GM12878 (cell line): ENCODE data around the gene ARPC1A. TPM values are rescaled to one million over a fixed set of nuclear protein-coding genes. Genes with fewer than 3 reads are reported as not detected.
"Not testable (repeated sequence)": the region's sequence is repeated elsewhere in the genome, so short reads cannot be mapped to it uniquely, and the experiment has no call there.

ENCODE experiments used
- ATAC-seq: fragments of 200-7000 bp; cut with Tn5 transposase; 3 replicates; pipeline ENCODE4 v1.9.1; 2020; ENCODE audit warnings: mild to moderate bottlenecking, moderate library complexity
- BruUV-seq: library from RNA; stranded (reverse); fragments of 400-500 nt; replicated peaks from 2 replicates; lab custom pipeline; 2021; lab: Mats Ljungman, UMichigan
- CTCF ChIA-PET: fragments of 300-600 bp; sonication (Branson Sonifier 250); formaldehyde crosslinking; extraction: SDS; loops from one replicate; lab custom pipeline; 2021; ENCODE audit warnings: inconsistent platforms; lab: Yijun Ruan, JAX
- POLR2A ChIA-PET: fragments of 350-600 bp; formaldehyde crosslinking; extraction: SDS; loops from one replicate; lab custom pipeline; 2021; ENCODE audit warnings: inconsistent platforms; lab: Charles Lee
- RAD21 ChIA-PET: fragments of 300-600 bp; sonication (Branson Sonifier 250); formaldehyde crosslinking; loops from one replicate; lab custom pipeline; 2023; ENCODE audit warnings: antibody characterized with exemption; ENCODE audit not compliant: unreplicated experiment; lab: Charles Lee
- SMC1A ChIA-PET: fragments of 300-600 bp; sonication (Branson Sonifier 250); formaldehyde crosslinking; loops from one replicate; lab custom pipeline; 2023; ENCODE audit not compliant: unreplicated experiment, uncharacterized antibody; lab: Charles Lee
- DNase-seq: peaks from one replicate; pipeline ENCODE4 v3.0.0-alpha.2; 2011; ENCODE audit warnings: low read depth, low spot score
- FAIRE-seq: peaks from 3 replicates; lab custom pipeline; 2011; peaks lifted over from hg19 to GRCh38; lab: Jason Lieb, UNC
- H2AFZ ChIP-seq: 2 replicates; pipeline ENCODE4 v1.6.0; 2011; ENCODE audit warnings: low read depth, low read length, control low read depth; ENCODE audit not compliant: control insufficient read depth
- H3K27ac ChIP-seq: 2 replicates; pipeline ENCODE4 v1.5.1; 2011; ENCODE audit warnings: control low read depth; ENCODE audit not compliant: control insufficient read depth, insufficient read depth
- H3K27me3 ChIP-seq, 2 experiments: replicated peaks in 1 of 2; 2 replicates each; pipeline versions ENCODE4 v1.6.0 to v1.6.1; 2011; ENCODE audit warnings: low read length in 1 of 2; ENCODE audit not compliant: control insufficient read depth in 2 of 2, insufficient read depth in 2 of 2
- H3K36me3 ChIP-seq, 2 experiments: 2 replicates each; pipeline ENCODE4 v1.5.1; 2011; ENCODE audit warnings: low read length in 1 of 2; ENCODE audit not compliant: control insufficient read depth in 2 of 2, insufficient read depth in 2 of 2
- H3K4me1 ChIP-seq: 2 replicates; pipeline ENCODE4 v1.6.1; 2011; ENCODE audit warnings: mild to moderate bottlenecking, low read length, moderate library complexity, mixed read lengths; ENCODE audit not compliant: control insufficient read depth, insufficient read depth
- H3K4me2 ChIP-seq: 2 replicates; pipeline ENCODE4 v1.6.0; 2011; ENCODE audit warnings: control low read depth; ENCODE audit not compliant: control insufficient read depth, insufficient read depth
- H3K4me3 ChIP-seq: fragments of 200-600 bp; sonication (generic); 2 replicates; pipeline ENCODE4 v1.5.1; 2016
- H3K79me2 ChIP-seq: 2 replicates; pipeline ENCODE4 v1.6.0; 2011; ENCODE audit warnings: low read length; ENCODE audit not compliant: control insufficient read depth, insufficient read depth
- H3K9ac ChIP-seq: 2 replicates; pipeline ENCODE4 v1.8.0; 2011; ENCODE audit warnings: low read length, control low read depth, mixed read lengths; ENCODE audit not compliant: control insufficient read depth, insufficient read depth
- H3K9me3 ChIP-seq: replicated peaks from 3 replicates; pipeline ENCODE4 v1.5.1; 2011; ENCODE audit warnings: mild to moderate bottlenecking, low read length; ENCODE audit not compliant: control insufficient read depth, insufficient read depth
- H4K20me1 ChIP-seq: 2 replicates; pipeline ENCODE4 v1.6.0; 2011; ENCODE audit not compliant: control insufficient read depth, insufficient read depth
- RAD21 ChIP-seq: IDR thresholded peaks from 2 replicates; pipeline ENCODE4 v1.6.1; 2011; ENCODE audit warnings: mild to moderate bottlenecking, low read depth, low read length, moderate library complexity; ENCODE audit not compliant: insufficient read depth
- WGBS: methylation state at CpG from one replicate; pipeline ENCODE4 v1.1.6; 2016; ENCODE audit warnings: low lambda C conversion rate; ENCODE audit not compliant: insufficient replicate concordance, insufficient coverage; ENCODE audit errors: missing lambda C conversion rate; 5-methylcytosine and 5-hydroxymethylcytosine counted together
- in situ Hi-C: fragments of 300-500 bp; cut with MboI; formaldehyde crosslinking; loops from 9 replicates; pipeline ENCODE4 v1.14.3; 2018; ENCODE audit warnings: mixed read lengths
- intact Hi-C: fragments of 100-400 bp; cut with micrococcal nuclease; formaldehyde crosslinking; loops from one replicate; pipeline ENCODE4 v1.14.2; 2022; ENCODE audit not compliant: unreplicated experiment
- polyA plus RNA-seq, 11 experiments: library from polyadenylated mRNA; depleted of rRNA in 4 of 11; unstranded in 6 of 11; stranded (reverse) in 5 of 11; fragments of >200 nt; fragmentation: Nextera tagmentation in 4 of 11; fragmentation: Illumina TruSeq in 1 of 11; extraction: Ambion mirVana in 4 of 11; extraction: Trizol in 1 of 11; gene quantifications; 1 replicate in 1 of 11; 2 replicates in 10 of 11; pipeline versions ENCODE4 v1.2.1 to v1.2.3, GENCODE V29; 2011 to 2016; ENCODE audit warnings: inconsistent platforms in 2 of 11, missing spikeins in 2 of 11, low read depth in 1 of 11
- total RNA-seq, 4 experiments: library from RNA; depleted of rRNA in 3 of 4; stranded (reverse); fragments of >200 nt in 3 of 4; fragmentation: Illumina TruSeq in 1 of 4; extraction: Trizol in 1 of 4; gene quantifications; 2 replicates each; pipeline versions ENCODE4 v1.2.1 to v1.2.3, GENCODE V29; 2013 to 2021
- TF ChIP-seq, protein P1 (sequence below): fragments of 450-650 bp; IDR thresholded peaks from 2 replicates; pipeline ENCODE4 v1.6.1; 2017; ENCODE audit warnings: mild to moderate bottlenecking
- TF ChIP-seq, protein P2 (sequence below), 3 experiments: IDR thresholded peaks in 2 of 3; conservative IDR thresholded peaks in 1 of 3; 2 replicates each; pipeline ENCODE4 v1.5.1; 2011; ENCODE audit warnings: low read depth in 3 of 3, low read length in 3 of 3, mild to moderate bottlenecking in 3 of 3, control low read depth in 2 of 3, moderate library complexity in 2 of 3, inconsistent platforms in 1 of 3, mixed read lengths in 1 of 3; ENCODE audit not compliant: control insufficient read depth in 2 of 3, insufficient read depth in 1 of 3; ENCODE audit errors: extremely low read depth in 1 of 3

The ARPC1A gene
- total and polyA plus RNA-seq, 10 of the 15 experiments (the other 5 are each of a cell fraction or from before 2014, with no cell fraction given) = 42.3 to 152 (median 72.1) TPM

- 66% methylated on average over 17 of the region's 17 CpGs for WGBS
- H3K27ac ChIP-seq, DNase-seq, H3K27me3 ChIP-seq, H3K4me3 ChIP-seq, H2AFZ ChIP-seq, H3K4me2 ChIP-seq, H4K20me1 ChIP-seq, H3K79me2 ChIP-seq, H3K9me3 ChIP-seq, H3K4me1 ChIP-seq, intact Hi-C loops, H3K9ac ChIP-seq, in situ Hi-C loops, BruUV-seq, FAIRE-seq: not testable (repeated sequence)
- RAD21 ChIA-PET = interaction anchor here (1.0 to 1.2 kb wide), 2 partner anchors 50 to 54 kb away, joined by 3 read pairs; no protein-coding TSS in a partner anchor
- peaks cover 29 to 32% of the 10 kb centered on the region in 2 experiments for H3K36me3 ChIP-seq
- peak; percentile 51 for TF ChIP-seq RAD21
- TF ChIP-seq, protein P1, sequence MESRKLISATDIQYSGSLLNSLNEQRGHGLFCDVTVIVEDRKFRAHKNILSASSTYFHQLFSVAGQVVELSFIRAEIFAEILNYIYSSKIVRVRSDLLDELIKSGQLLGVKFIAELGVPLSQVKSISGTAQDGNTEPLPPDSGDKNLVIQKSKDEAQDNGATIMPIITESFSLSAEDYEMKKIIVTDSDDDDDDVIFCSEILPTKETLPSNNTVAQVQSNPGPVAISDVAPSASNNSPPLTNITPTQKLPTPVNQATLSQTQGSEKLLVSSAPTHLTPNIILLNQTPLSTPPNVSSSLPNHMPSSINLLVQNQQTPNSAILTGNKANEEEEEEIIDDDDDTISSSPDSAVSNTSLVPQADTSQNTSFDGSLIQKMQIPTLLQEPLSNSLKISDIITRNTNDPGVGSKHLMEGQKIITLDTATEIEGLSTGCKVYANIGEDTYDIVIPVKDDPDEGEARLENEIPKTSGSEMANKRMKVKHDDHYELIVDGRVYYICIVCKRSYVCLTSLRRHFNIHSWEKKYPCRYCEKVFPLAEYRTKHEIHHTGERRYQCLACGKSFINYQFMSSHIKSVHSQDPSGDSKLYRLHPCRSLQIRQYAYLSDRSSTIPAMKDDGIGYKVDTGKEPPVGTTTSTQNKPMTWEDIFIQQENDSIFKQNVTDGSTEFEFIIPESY = peak; percentile 97
- TF ChIP-seq, protein P2, sequence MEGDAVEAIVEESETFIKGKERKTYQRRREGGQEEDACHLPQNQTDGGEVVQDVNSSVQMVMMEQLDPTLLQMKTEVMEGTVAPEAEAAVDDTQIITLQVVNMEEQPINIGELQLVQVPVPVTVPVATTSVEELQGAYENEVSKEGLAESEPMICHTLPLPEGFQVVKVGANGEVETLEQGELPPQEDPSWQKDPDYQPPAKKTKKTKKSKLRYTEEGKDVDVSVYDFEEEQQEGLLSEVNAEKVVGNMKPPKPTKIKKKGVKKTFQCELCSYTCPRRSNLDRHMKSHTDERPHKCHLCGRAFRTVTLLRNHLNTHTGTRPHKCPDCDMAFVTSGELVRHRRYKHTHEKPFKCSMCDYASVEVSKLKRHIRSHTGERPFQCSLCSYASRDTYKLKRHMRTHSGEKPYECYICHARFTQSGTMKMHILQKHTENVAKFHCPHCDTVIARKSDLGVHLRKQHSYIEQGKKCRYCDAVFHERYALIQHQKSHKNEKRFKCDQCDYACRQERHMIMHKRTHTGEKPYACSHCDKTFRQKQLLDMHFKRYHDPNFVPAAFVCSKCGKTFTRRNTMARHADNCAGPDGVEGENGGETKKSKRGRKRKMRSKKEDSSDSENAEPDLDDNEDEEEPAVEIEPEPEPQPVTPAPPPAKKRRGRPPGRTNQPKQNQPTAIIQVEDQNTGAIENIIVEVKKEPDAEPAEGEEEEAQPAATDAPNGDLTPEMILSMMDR (IDR thresholded peaks at IDR 0.05 in 2 of 3, conservative IDR thresholded peaks at IDR 0.05 in 1 of 3; ENCODE audit: control insufficient read depth in 2 of 3, extremely low read depth in 1 of 3, insufficient read depth in 1 of 3, low read depth in 3 of 3, low read length in 3 of 3) = peak; percentile 34 to 68 (median 41)
- peak; percentile 33; the same call in 1 of the 3 replicates for ATAC-seq
- SMC1A ChIA-PET = interaction anchor here (1.1 to 1.4 kb wide), 2 partner anchors 8 to 54 kb away, joined by 3 read pairs; no protein-coding TSS in a partner anchor
- POLR2A ChIA-PET = interaction anchor here (0.5 to 0.9 kb wide), 2 partner anchors 23 to 638 kb away, joined by 3 to 9 read pairs; partner anchors contain the start of genes CPSF4 and PTCD1
- CTCF ChIA-PET = interaction anchor here (0.6 to 1.6 kb wide), 5 partner anchors 49 to 170 kb away, joined by 3 to 4 read pairs (median 3); no protein-coding TSS in a partner anchor
These were observed 89.9 kb downstream of the ARPC1A start for GRCh38 chr7:99415513-99416127.

Other genes with a start within 250 kb of the ARPC1A start
Only the 7 nearest of the 14 such genes appear.
- not detected in 2 replicates for gene KPNA7, start 117.8 kb upstream of the ARPC1A start, total RNA-seq (2014; rRNA removed)
- gene KPNA7, start 117.8 kb upstream of the ARPC1A start, total RNA-seq (2014; rRNA removed; fragmentation: Illumina TruSeq; extraction: Trizol) = not detected in 2 replicates
- not detected in 2 replicates for gene KPNA7, start 117.8 kb upstream of the ARPC1A start, total RNA-seq (2021)
- gene KPNA7, start 117.8 kb upstream of the ARPC1A start, polyA plus RNA-seq (2011; rRNA removed) = 0.04 TPM in 1 of 2 replicates, not detected in the other
- 0.07 and 0.21 TPM in 2 replicates for gene KPNA7, start 117.8 kb upstream of the ARPC1A start, polyA plus RNA-seq (2014; fragmentation: Illumina TruSeq; extraction: Trizol)
- gene KPNA7, start 117.8 kb upstream of the ARPC1A start, polyA plus RNA-seq (2014; fragmentation: Nextera tagmentation; extraction: Ambion mirVana) = under 1 TPM; 0.10 to 0.27 TPM
- 0.12 and 0.14 TPM in 2 replicates for gene KPNA7, start 117.8 kb upstream of the ARPC1A start, polyA plus RNA-seq (2014; rRNA removed)
- not detected for gene KPNA7, start 117.8 kb upstream of the ARPC1A start, polyA plus RNA-seq (2016; fragmentation: Nextera tagmentation; extraction: Ambion mirVana)
- gene MYH16, start 53.1 kb upstream of the ARPC1A start, total RNA-seq (2014; rRNA removed) = 0.05 and 0.11 TPM in 2 replicates
- gene MYH16, start 53.1 kb upstream of the ARPC1A start, total RNA-seq (2014; rRNA removed; fragmentation: Illumina TruSeq; extraction: Trizol) = 0.04 TPM in 1 of 2 replicates, not detected in the other
- gene MYH16, start 53.1 kb upstream of the ARPC1A start, total RNA-seq (2021) = 0.13 TPM in 1 of 2 replicates, not detected in the other
- gene MYH16, start 53.1 kb upstream of the ARPC1A start, polyA plus RNA-seq (2011; rRNA removed) = not detected in 2 replicates
- 0.10 TPM in 1 of 2 replicates, not detected in the other for gene MYH16, start 53.1 kb upstream of the ARPC1A start, polyA plus RNA-seq (2014; fragmentation: Illumina TruSeq; extraction: Trizol)
- gene MYH16, start 53.1 kb upstream of the ARPC1A start, polyA plus RNA-seq (2014; fragmentation: Nextera tagmentation; extraction: Ambion mirVana) = under 1 TPM in 1 of 2 experiments, not detected in 1; 0.04 TPM
- gene MYH16, start 53.1 kb upstream of the ARPC1A start, polyA plus RNA-seq (2014; rRNA removed) = 0.03 TPM in 1 of 2 replicates, not detected in the other
- gene MYH16, start 53.1 kb upstream of the ARPC1A start, polyA plus RNA-seq (2016; fragmentation: Nextera tagmentation; extraction: Ambion mirVana) = under 1 TPM; 0.03 to 0.33 TPM
- 719 and 762 TPM in 2 replicates for gene ARPC1B, start 48.8 kb downstream of the ARPC1A start, total RNA-seq (2014; rRNA removed)
- gene ARPC1B, start 48.8 kb downstream of the ARPC1A start, total RNA-seq (2014; rRNA removed; fragmentation: Illumina TruSeq; extraction: Trizol) = 170 and 199 TPM in 2 replicates
- gene ARPC1B, start 48.8 kb downstream of the ARPC1A start, total RNA-seq (2021) = 368 and 403 TPM in 2 replicates
- gene ARPC1B, start 48.8 kb downstream of the ARPC1A start, polyA plus RNA-seq (2011; rRNA removed) = 314 and 406 TPM in 2 replicates
- gene ARPC1B, start 48.8 kb downstream of the ARPC1A start, polyA plus RNA-seq (2014; fragmentation: Illumina TruSeq; extraction: Trizol) = 91.0 and 148 TPM in 2 replicates
- gene ARPC1B, start 48.8 kb downstream of the ARPC1A start, polyA plus RNA-seq (2014; fragmentation: Nextera tagmentation; extraction: Ambion mirVana) = 100 to 1,000 TPM in 1 of 2 experiments, 10 to 100 TPM in 1; 14.1 to 135 TPM
- 628 and 811 TPM in 2 replicates for gene ARPC1B, start 48.8 kb downstream of the ARPC1A start, polyA plus RNA-seq (2014; rRNA removed)
- 100 to 1,000 TPM; 577 to 598 TPM for gene ARPC1B, start 48.8 kb downstream of the ARPC1A start, polyA plus RNA-seq (2016; fragmentation: Nextera tagmentation; extraction: Ambion mirVana)
- gene PDAP1, start 82.7 kb downstream of the ARPC1A start, total RNA-seq (2014; rRNA removed) = 35.9 and 37.8 TPM in 2 replicates
- gene PDAP1, start 82.7 kb downstream of the ARPC1A start, total RNA-seq (2014; rRNA removed; fragmentation: Illumina TruSeq; extraction: Trizol) = 94.9 and 107 TPM in 2 replicates
- 111 and 114 TPM in 2 replicates for gene PDAP1, start 82.7 kb downstream of the ARPC1A start, total RNA-seq (2021)
- gene PDAP1, start 82.7 kb downstream of the ARPC1A start, polyA plus RNA-seq (2011; rRNA removed) = 30.5 and 48.4 TPM in 2 replicates
- 132 and 200 TPM in 2 replicates for gene PDAP1, start 82.7 kb downstream of the ARPC1A start, polyA plus RNA-seq (2014; fragmentation: Illumina TruSeq; extraction: Trizol)
- 10 to 100 TPM in 1 of 2 experiments, 1 to 10 TPM in 1; 6.6 to 13.8 TPM for gene PDAP1, start 82.7 kb downstream of the ARPC1A start, polyA plus RNA-seq (2014; fragmentation: Nextera tagmentation; extraction: Ambion mirVana)
- gene PDAP1, start 82.7 kb downstream of the ARPC1A start, polyA plus RNA-seq (2014; rRNA removed) = 60.6 and 76.4 TPM in 2 replicates
- 100 to 1,000 TPM in 1 of 2 experiments, 10 to 100 TPM in 1; 99.1 to 107 TPM for gene PDAP1, start 82.7 kb downstream of the ARPC1A start, polyA plus RNA-seq (2016; fragmentation: Nextera tagmentation; extraction: Ambion mirVana)
- gene BUD31, start 83.1 kb downstream of the ARPC1A start, total RNA-seq (2014; rRNA removed) = 107 TPM in 2 replicates
- 131 and 143 TPM in 2 replicates for gene BUD31, start 83.1 kb downstream of the ARPC1A start, total RNA-seq (2014; rRNA removed; fragmentation: Illumina TruSeq; extraction: Trizol)
- 108 and 134 TPM in 2 replicates for gene BUD31, start 83.1 kb downstream of the ARPC1A start, total RNA-seq (2021)
- gene BUD31, start 83.1 kb downstream of the ARPC1A start, polyA plus RNA-seq (2011; rRNA removed) = 74.2 and 104 TPM in 2 replicates
- gene BUD31, start 83.1 kb downstream of the ARPC1A start, polyA plus RNA-seq (2014; fragmentation: Illumina TruSeq; extraction: Trizol) = 185 and 257 TPM in 2 replicates
- 100 to 1,000 TPM; 125 to 127 TPM for gene BUD31, start 83.1 kb downstream of the ARPC1A start, polyA plus RNA-seq (2014; fragmentation: Nextera tagmentation; extraction: Ambion mirVana)
- 112 and 118 TPM in 2 replicates for gene BUD31, start 83.1 kb downstream of the ARPC1A start, polyA plus RNA-seq (2014; rRNA removed)
- gene BUD31, start 83.1 kb downstream of the ARPC1A start, polyA plus RNA-seq (2016; fragmentation: Nextera tagmentation; extraction: Ambion mirVana) = 100 to 1,000 TPM; 301 to 317 TPM
- 8.2 and 9.7 TPM in 2 replicates for gene PTCD1, start 112.9 kb downstream of the ARPC1A start, total RNA-seq (2014; rRNA removed)
- gene PTCD1, start 112.9 kb downstream of the ARPC1A start, total RNA-seq (2014; rRNA removed; fragmentation: Illumina TruSeq; extraction: Trizol) = 3.3 and 4.5 TPM in 2 replicates
- 6.2 and 8.8 TPM in 2 replicates for gene PTCD1, start 112.9 kb downstream of the ARPC1A start, total RNA-seq (2021)
- 3.0 and 4.2 TPM in 2 replicates for gene PTCD1, start 112.9 kb downstream of the ARPC1A start, polyA plus RNA-seq (2011; rRNA removed)
- gene PTCD1, start 112.9 kb downstream of the ARPC1A start, polyA plus RNA-seq (2014; fragmentation: Illumina TruSeq; extraction: Trizol) = 0.78 and 1.9 TPM in 2 replicates
- gene PTCD1, start 112.9 kb downstream of the ARPC1A start, polyA plus RNA-seq (2014; fragmentation: Nextera tagmentation; extraction: Ambion mirVana) = under 1 TPM; 0.26 to 0.42 TPM
- gene PTCD1, start 112.9 kb downstream of the ARPC1A start, polyA plus RNA-seq (2014; rRNA removed) = 7.6 and 8.7 TPM in 2 replicates
- 1 to 10 TPM; 5.6 to 5.9 TPM for gene PTCD1, start 112.9 kb downstream of the ARPC1A start, polyA plus RNA-seq (2016; fragmentation: Nextera tagmentation; extraction: Ambion mirVana)
- 46.6 and 46.9 TPM in 2 replicates for gene CPSF4, start 113.0 kb downstream of the ARPC1A start, total RNA-seq (2014; rRNA removed)
- 31.1 and 31.6 TPM in 2 replicates for gene CPSF4, start 113.0 kb downstream of the ARPC1A start, total RNA-seq (2014; rRNA removed; fragmentation: Illumina TruSeq; extraction: Trizol)
- gene CPSF4, start 113.0 kb downstream of the ARPC1A start, total RNA-seq (2021) = 56.3 and 56.9 TPM in 2 replicates
- gene CPSF4, start 113.0 kb downstream of the ARPC1A start, polyA plus RNA-seq (2011; rRNA removed) = 28.4 and 51.3 TPM in 2 replicates
- gene CPSF4, start 113.0 kb downstream of the ARPC1A start, polyA plus RNA-seq (2014; fragmentation: Illumina TruSeq; extraction: Trizol) = 25.2 and 45.8 TPM in 2 replicates
- gene CPSF4, start 113.0 kb downstream of the ARPC1A start, polyA plus RNA-seq (2014; fragmentation: Nextera tagmentation; extraction: Ambion mirVana) = 10 to 100 TPM; 13.6 to 14.9 TPM
- 70.1 and 76.9 TPM in 2 replicates for gene CPSF4, start 113.0 kb downstream of the ARPC1A start, polyA plus RNA-seq (2014; rRNA removed)
- 10 to 100 TPM; 35.8 to 44.3 TPM for gene CPSF4, start 113.0 kb downstream of the ARPC1A start, polyA plus RNA-seq (2016; fragmentation: Nextera tagmentation; extraction: Ambion mirVana)